Measurements from ENCODE around the gene RPIA.

- no peak for TF ChIP-seq RAD21 (IDR thresholded peaks at IDR 0.05)
- TF ChIP-seq CTCF (IDR thresholded peaks at IDR 0.05; ENCODE audit: low read depth, low read length, missing input control), result no peak
- no peak for TF ChIP-seq EGR1 (IDR thresholded peaks at IDR 0.05; ENCODE audit: low read depth in 2 of 2)
- peak; percentile 81 for TF ChIP-seq SP1 (IDR thresholded peaks at IDR 0.05)
- TF ChIP-seq ZBTB33 (IDR thresholded peaks at IDR 0.05), result peak; percentile 19
- TF ChIP-seq FOXA1 (IDR thresholded peaks at IDR 0.05), result peak; percentile 40
Observed at GRCh38 chr2:88668862-88669261, 22.6 kb upstream of the RPIA start.

All from liver (tissue), 3 donors.